ENCODE data around the gene DMD.

Gene DMD

DNA sequence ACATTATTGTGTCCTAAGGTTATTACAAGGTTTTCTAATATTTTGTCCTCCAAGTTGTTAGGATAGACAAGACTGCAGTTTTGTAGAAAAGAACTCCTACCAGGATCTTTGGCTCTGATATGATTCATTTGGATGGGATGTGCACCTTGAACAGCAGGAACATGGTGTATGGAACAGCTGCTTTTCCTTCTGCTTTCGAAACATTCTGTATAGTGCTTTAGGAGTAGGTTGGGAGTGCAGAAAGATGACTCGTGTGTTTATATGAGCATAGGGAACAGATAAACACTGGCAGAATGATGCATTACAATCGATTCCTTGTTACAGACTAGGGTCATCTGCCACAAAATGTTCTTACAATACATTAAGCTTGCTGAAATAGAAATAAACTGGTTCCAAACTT is 790.1 kb downstream of the DMD start:
- DNase-seq (ENCODE audit: insufficient read length, low spot score) = no peak
- no peak for FAIRE-seq
- TF ChIP-seq CTCF (IDR thresholded peaks at IDR 0.05; ENCODE audit: insufficient read depth, missing control alignments) = no peak

- peak; percentile 51 for TF ChIP-seq CTCF (IDR thresholded peaks at IDR 0.05; ENCODE audit: insufficient read depth, missing control alignments)
- DNase-seq (ENCODE audit: insufficient read length, low spot score) = no peak
- FAIRE-seq = no peak
Measured at GRCh38 chrX:32408389-32408788, 803.0 kb downstream of the DMD start.

- TF ChIP-seq CTCF (IDR thresholded peaks at IDR 0.05; ENCODE audit: insufficient read depth, missing control alignments) = no peak
- no peak for DNase-seq (ENCODE audit: insufficient read length, low spot score)
- no peak for FAIRE-seq
Measured at GRCh38 chrX:32397562-32398216, 813.7 kb downstream of the DMD start.

GRCh38 chrX:32395878-32396277 is 815.5 kb downstream of the DMD start:
- no peak for FAIRE-seq

DNA sequence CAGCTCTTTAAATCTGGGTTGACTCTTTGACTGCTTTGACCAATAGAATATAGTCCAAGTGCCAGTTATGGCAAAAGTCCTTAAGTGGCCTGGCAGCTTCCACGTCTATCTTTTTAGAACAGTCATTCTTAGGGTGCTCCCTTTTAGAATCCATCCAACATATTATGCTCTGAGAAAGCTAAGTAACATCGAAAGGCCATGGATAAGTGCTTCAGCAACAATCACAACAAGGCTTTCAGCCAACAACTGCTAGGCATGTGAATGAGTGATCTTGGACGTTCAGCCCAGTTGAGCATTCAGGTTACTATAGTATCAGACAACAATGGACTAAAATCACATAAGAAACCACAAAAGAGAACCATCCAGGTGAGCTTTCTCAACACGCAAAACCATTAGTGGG is 818.7 kb downstream of the DMD start:
- no peak for TF ChIP-seq CTCF (IDR thresholded peaks at IDR 0.05; ENCODE audit: insufficient read depth, missing control alignments)
- DNase-seq (ENCODE audit: insufficient read length, low spot score) (no peak), FAIRE-seq (peak; percentile 80)

More at GRCh38 chrX:32395878-32396277, 815.5 kb downstream of the DMD start:
- no peak for TF ChIP-seq CTCF (IDR thresholded peaks at IDR 0.05; ENCODE audit: insufficient read depth, missing control alignments)
- DNase-seq (ENCODE audit: insufficient read length, low spot score) = no peak

DNA sequence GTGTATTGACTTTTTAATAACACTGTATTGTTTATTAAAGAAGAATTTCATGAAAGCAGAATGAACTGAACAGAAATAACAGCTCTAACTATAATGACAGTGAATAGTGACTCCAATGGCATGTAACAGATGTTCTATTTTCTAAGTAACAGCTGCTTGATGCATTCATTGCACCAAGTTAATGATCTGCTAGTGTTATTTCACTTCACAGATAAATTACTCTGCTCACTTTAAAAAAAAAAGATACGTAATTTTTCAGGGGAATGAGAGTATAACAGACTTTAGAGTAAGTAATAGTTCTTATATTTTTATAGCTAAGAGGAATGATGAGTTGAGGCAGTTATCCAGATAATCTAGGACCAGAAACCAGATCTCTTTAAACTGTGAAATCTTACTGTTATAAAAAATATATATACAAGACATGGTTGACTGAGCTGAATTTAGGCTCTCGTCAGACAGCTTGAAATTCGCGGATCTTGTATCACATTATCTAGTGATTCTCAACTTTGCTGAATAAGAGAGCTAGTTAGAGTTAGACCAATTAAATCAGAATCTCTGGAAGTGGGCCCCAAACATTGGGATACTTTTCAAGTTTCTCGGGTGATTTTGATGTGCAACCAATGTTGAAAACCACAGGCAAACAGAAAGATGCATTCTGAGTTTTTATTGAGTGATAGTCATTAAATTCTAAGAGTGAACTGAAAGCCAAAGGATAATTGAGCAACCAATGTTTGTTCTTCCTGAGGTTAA is 840.7 kb downstream of the DMD start:
- no peak for TF ChIP-seq CTCF (IDR thresholded peaks at IDR 0.05; ENCODE audit: insufficient read depth, missing control alignments)
- no peak for FAIRE-seq

More for the DNA sequence above, 840.7 kb downstream of the DMD start:
- no peak for DNase-seq (ENCODE audit: insufficient read length, low spot score)

Measured in D721Med (cell line).